Neural crest cell (in vitro differentiated cells): ENCODE data around the gene SHCBP1L. TPM values are rescaled to one million over a fixed set of nuclear protein-coding genes. Genes with fewer than 3 reads are reported as not detected.
A peak's percentile ranks its signal among the peaks of the same experiment; 100 is the strongest.

Experiments
- DNase-seq: peaks from one replicate; pipeline ENCODE4 v3.0.0; 2021; ENCODE audit warnings: low read depth, mixed read lengths, low spot score
- H3K27ac Mint-ChIP-seq: one replicate; pipeline ENCODE4 v1.8.0; 2021; ENCODE audit warnings: mild to moderate bottlenecking, mixed read lengths; ENCODE audit not compliant: unreplicated experiment
- H3K27me3 Mint-ChIP-seq: 2 replicates; pipeline ENCODE4 v1.8.0; 2021; ENCODE audit warnings: low read depth, mild to moderate bottlenecking, mixed read lengths
- H3K36me3 Mint-ChIP-seq: 2 replicates; pipeline ENCODE4 v1.8.0; 2021; ENCODE audit warnings: low read depth, mild to moderate bottlenecking, mixed read lengths
- H3K4me1 Mint-ChIP-seq: 2 replicates; pipeline ENCODE4 v1.8.0; 2021; ENCODE audit warnings: mixed read lengths
- H3K4me3 Mint-ChIP-seq: one replicate; pipeline ENCODE4 v1.8.0; 2021; ENCODE audit warnings: mild to moderate bottlenecking, mixed read lengths
- H3K9me3 Mint-ChIP-seq: 2 replicates; pipeline ENCODE4 v1.8.0; 2021; ENCODE audit warnings: mixed read lengths
- total RNA-seq: library from RNA; stranded (reverse); gene quantifications from 2 replicates; pipeline ENCODE4 v1.2.1, GENCODE V29; 2021
- TF ChIP-seq, protein P1 (sequence below): fragments of 200-600 bp; sonication (generic); conservative IDR thresholded peaks from 2 replicates; pipeline ENCODE4 v1.5.0; 2021; ENCODE audit warnings: antibody characterized with exemption, mild to moderate bottlenecking

Gene SHCBP1L
- total RNA-seq, 1 donor from 2014 or later = not detected

- H3K27ac Mint-ChIP-seq = no peak overlapping the region
- no peak overlapping the region for H3K4me3 Mint-ChIP-seq
- no peaks in the 10 kb centered on the region for H3K9me3 Mint-ChIP-seq
- TF ChIP-seq, protein P1, sequence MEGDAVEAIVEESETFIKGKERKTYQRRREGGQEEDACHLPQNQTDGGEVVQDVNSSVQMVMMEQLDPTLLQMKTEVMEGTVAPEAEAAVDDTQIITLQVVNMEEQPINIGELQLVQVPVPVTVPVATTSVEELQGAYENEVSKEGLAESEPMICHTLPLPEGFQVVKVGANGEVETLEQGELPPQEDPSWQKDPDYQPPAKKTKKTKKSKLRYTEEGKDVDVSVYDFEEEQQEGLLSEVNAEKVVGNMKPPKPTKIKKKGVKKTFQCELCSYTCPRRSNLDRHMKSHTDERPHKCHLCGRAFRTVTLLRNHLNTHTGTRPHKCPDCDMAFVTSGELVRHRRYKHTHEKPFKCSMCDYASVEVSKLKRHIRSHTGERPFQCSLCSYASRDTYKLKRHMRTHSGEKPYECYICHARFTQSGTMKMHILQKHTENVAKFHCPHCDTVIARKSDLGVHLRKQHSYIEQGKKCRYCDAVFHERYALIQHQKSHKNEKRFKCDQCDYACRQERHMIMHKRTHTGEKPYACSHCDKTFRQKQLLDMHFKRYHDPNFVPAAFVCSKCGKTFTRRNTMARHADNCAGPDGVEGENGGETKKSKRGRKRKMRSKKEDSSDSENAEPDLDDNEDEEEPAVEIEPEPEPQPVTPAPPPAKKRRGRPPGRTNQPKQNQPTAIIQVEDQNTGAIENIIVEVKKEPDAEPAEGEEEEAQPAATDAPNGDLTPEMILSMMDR = no peak
- H3K27me3 Mint-ChIP-seq = no peaks in the 10 kb centered on the region
- H3K4me1 Mint-ChIP-seq = peaks cover 9% of the 10 kb centered on the region
- no peak for DNase-seq
- no peaks in the 10 kb centered on the region for H3K36me3 Mint-ChIP-seq
Observed at GRCh38 chr1:182972231-182972630, 19.3 kb upstream of the SHCBP1L start.

GRCh38 chr1:182971219-182971618 lies 18.3 kb upstream of the SHCBP1L start:
- no peaks in the 10 kb centered on the region for H3K9me3 Mint-ChIP-seq

DNA sequence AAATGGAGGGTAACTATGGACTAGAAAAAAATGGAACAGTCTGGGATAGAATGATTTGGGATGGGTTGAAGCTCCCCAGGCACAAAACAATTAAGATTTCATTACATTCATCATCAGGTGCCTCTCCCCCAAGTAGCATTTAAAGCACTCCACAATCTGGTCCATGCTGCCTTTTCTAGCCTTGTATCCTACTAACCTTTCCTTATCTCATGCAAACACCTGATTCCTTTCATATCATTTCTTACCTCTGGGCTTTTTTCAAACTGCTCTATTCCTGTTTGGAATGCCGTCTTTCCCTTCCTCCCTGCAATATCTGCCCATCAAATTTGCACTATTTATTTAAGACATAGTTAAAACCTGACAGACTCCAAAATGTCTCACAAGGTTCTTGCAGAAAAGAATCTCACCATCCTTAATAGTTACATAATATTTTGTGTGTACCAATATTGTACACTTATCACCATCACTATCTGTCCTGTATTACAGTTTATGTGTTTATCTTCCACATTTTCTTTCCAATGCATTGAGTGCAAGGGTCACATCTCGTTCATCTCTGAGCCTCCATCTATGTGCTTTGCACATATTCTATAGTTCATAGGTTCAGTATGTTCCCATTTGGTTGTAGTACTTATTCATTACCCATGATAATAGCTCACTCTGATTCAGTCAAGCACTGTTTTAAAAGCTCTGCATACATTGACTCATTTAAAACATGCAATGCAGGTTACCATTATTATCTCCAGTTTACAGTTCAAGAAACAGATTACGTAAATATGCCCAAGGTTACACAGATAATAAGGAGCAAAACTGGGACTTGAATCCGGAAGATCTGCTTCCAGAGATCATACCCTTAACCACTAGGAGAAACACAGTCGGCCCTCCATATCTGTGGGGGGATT lies 16.1 kb upstream of the SHCBP1L start:
- H3K4me1 Mint-ChIP-seq = peaks cover 18% of the 10 kb centered on the region
- no peak overlapping the region for H3K27ac Mint-ChIP-seq
- no peak overlapping the region for H3K4me3 Mint-ChIP-seq
- no peaks in the 10 kb centered on the region for H3K36me3 Mint-ChIP-seq
- no peaks in the 10 kb centered on the region for H3K9me3 Mint-ChIP-seq
- no peaks in the 10 kb centered on the region for H3K27me3 Mint-ChIP-seq
- TF ChIP-seq, protein P1 = no peak
- no peak for DNase-seq

More at GRCh38 chr1:182971219-182971618, 18.3 kb upstream of the SHCBP1L start:
- Mint-ChIP-seq H3K27ac (no peak overlapping the region), H3K4me3 (no peak overlapping the region), H3K27me3 (no peaks in the 10 kb centered on the region), H3K4me1 (peaks cover 9% of the 10 kb centered on the region), H3K36me3 (no peaks in the 10 kb centered on the region)
- DNase-seq = no peak
- TF ChIP-seq, protein P1 = no peak

DNA sequence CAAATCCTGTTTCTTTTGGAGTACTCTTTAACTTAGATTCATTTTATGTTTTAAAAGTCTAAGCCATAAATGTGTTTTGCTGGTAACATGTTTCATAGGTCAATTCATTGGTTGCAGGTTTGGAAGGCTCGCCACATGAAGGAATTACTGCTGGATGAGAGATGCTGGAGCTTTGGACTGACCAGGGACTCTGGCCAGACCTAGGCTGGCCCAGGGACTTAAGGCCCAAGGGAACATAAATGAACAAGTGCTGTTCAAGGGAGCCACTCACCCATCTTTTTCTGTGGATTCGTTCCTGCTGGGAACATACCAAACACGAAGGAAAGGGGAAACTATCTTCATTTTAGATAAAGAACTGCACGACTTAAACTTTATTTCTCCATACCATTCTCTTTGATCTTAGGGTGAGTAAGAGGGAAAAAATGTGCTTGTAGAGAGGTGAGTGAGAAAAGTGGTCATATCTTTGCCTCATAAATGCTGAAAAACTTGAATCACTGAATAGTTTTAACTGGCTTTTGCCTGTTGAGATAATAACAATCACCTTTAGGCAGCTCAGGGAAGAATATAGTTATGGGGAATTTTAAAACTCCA lies 15.3 kb upstream of the SHCBP1L start:
- peaks cover 14% of the 10 kb centered on the region for H3K4me1 Mint-ChIP-seq
- H3K9me3 Mint-ChIP-seq = no peaks in the 10 kb centered on the region
- no peak overlapping the region for H3K4me3 Mint-ChIP-seq
- DNase-seq = no peak
- H3K36me3 Mint-ChIP-seq = no peaks in the 10 kb centered on the region
- H3K27me3 Mint-ChIP-seq = no peaks in the 10 kb centered on the region
- TF ChIP-seq, protein P1 = no peak
- H3K27ac Mint-ChIP-seq = peak overlapping the region; percentile 23

- Mint-ChIP-seq H3K36me3 (no peaks in the 10 kb centered on the region), H3K27ac (no peak overlapping the region), H3K27me3 (no peaks in the 10 kb centered on the region), H3K9me3 (no peaks in the 10 kb centered on the region), H3K4me1 (peaks cover 18% of the 10 kb centered on the region), H3K4me3 (no peak overlapping the region)
- DNase-seq = no peak
- TF ChIP-seq, protein P1 = no peak
Observed at GRCh38 chr1:182965861-182966260, 12.9 kb upstream of the SHCBP1L start.
